GM18508 (cell line): ENCODE measurements around the gene KLC4.
"Not testable (repeated sequence)": the region's sequence is repeated elsewhere in the genome, so short reads cannot be mapped to it uniquely, and the experiment has no call there.

Experiments used
- ATAC-seq: cut with Tn5 transposase; IDR thresholded peaks from one replicate; pipeline ENCODE4 v1.9.1; 2021; ENCODE audit warnings: moderate number of reproducible peaks; ENCODE audit not compliant: insufficient read depth, unreplicated experiment

Gene KLC4

DNA sequence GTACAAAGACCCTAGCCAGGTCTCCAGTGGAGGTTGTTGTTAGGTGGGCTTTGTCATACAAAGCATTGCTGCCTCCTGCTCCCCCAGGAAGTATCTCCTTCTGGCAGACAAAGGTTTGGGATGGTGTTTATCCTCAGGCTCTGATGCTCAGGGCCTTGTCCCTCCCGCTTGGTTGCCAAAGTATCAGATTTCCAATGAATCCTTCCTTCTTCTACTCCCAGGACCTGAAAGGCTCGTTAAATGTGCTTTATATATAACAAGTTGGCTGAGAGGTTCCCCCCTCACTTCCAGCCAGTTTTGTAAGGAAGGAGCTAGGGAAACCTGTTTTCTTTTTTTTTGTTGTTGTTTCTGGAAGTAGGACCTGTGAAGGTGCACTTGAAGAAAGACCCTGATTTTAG lies 31.1 kb downstream of the KLC4 start:
- no peak for ATAC-seq

DNA sequence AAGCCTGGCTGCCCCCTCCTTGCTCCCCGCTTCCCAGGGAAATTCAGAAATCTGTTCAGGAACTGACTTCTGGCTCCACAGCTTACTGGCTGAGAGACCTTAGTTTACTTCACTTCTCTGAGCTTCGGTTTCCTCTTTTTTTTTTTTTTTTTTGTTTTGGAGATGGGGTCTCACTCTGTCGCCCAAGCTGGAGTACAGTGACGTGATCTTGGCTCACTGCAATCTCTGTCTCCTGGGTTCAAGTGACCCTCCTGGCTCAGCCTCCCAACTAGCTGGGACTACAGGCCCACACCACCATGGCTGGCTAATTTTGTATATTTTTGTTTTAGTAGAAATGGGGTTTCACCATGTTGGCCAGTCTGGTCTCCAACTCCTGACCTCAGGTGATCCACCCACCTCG lies 31.6 kb downstream of the KLC4 start:
- ATAC-seq, result no peak

DNA sequence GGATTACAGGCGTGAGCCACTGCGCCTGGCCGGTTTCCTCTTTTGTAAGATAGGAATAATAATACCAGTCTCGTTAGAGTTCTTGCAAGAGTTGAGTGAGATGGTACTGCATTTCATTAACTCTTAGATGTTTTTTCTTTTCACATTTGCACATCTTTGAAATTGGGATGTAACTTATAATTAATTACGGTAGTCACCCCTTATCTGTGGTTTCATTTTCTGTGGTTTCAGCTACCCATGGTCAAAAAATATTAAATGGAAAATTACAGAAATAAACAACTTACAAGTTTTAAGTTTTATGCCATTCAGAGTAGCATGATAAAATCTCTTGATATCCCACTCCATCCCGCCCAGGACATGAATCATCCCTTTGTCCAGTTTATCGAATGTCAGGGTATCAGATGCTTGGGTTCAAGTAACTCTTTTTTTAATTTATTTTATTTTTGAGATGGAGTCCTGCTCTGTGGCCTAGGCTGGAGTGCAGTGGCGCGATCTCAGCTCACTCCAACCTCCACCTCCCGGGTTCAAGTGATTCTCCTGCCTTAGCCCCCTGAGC lies 32.1 kb downstream of the KLC4 start:
- no peak for ATAC-seq

DNA sequence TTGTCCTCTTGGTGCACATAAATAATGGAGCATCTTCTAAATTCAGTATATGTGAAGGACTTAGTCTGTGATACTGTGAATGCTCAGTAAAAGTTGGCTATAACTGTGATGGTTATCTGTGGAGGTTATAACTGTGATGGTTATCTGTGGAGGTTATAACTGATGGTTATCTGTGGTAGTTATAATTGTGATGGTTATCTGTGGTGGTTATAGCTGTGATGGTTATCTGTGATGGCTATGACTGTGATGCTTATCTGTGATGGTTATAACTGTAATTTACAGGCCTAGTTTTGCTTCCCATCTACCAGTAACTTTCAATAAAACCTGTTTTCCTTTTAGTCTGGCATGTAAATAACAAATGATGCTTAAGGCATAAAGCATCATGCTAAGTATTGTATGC lies 33.2 kb downstream of the KLC4 start:
- no peak for ATAC-seq

DNA sequence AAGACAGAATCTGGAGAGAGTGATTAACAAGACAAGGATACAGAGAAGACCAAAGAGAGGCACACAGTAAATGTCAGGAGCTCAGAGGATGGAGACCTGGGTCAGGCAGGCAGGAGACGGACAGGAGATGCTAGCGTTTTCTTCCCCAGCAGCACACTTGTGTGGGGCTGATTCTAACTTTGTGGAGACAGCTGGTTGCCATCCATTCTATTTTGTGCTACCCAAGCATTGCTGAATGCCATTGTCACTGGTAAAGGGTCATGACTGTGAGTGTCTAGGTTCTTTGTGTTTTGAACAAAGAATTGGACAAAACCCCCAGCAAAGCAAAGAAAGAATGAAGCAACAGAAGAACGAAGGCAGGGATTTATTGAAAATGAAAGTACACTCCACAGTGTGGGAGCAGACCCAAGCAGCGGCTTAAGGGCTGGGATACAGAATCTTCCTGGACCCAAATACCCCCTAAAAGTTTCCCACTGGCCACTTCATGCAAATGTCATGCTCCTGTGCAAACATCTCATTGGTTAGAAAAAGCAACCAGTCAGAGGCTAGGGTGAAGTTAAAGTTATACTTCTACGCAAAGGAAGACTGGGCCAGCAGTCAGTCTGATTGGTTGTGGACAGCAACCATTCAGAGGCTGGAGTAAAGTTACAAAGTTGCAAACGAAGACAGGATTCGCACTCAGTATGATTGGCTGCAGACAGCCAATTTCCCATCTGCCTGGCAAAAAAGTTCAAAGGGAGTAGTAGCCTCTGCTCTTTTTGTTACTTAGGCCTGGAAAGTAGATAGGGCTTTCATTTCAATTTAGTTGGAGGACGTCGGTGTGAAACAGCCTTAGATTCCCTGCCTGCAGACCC lies 34.2 kb downstream of the KLC4 start:
- ATAC-seq, result no peak

DNA sequence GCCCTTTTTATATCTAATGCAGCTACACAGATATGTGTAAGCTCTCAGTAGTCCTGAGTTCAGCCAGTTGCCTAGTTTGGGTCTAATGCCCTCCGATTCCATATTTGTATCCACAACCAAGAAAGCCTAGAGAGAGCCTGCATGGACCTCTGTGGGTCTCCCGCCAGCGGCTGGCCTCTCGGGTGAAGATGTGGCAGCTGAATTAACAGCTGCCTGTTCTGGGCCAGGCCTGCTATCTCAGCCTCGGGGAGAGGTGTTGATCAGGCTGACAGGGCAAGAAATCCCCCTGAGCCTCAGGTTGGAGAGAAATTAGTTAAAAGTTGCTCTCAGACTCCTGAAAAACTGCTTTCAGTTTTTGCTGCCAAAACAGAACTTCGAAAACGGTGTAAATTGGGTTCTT lies 36.5 kb downstream of the KLC4 start:
- no peak for ATAC-seq

DNA sequence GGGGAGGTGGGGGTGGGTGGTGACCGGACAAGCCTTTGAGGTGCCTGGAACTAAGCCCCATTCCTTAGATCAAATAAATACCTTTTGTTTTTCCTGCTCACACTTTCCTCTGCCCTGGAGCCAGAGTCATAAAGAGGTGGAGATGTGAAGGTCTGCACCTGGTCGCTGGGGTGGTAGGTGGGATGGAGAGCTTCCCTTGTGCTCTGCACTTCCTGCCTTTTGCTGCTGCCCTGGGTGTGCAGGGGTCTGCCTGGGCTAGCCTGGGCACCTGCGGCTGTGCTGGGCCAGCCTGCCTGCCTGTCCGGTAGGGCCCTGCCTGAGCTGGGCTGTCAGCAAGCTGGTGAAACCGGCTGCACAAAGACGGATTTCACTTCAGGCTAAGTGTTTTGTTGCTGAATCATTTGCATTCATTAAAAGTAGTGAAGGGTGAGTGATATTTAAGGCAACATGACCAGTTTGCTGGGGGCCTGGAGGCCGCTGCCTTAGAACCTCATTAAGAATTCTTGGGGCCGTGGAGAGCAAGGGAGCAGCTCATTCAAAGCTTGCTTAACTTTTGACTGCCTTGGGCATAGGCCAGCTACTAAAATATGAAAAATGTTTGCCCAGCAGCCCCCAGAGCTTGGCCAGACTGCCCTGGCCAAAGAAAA lies 37.1 kb downstream of the KLC4 start:
- ATAC-seq, result no peak

DNA sequence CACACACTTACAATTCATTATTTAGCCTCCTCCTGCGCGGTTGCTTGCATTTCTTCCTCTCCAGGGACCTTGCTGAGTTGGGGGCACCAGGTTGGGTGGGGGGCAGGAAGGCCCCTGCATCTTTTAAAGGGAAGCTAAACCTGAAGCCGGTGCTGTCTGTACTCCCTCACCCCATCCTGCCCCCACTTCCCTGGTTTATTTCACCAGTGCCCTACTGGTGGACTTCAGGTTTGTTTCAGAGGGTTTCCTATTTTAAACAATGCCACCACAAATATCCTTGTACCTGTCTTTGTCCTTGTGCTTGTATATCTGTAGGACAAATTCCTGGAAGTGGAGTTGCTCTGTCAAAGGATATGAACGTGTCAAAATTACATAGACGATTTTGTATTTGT lies 37.7 kb downstream of the KLC4 start:
- ATAC-seq, result no peak

DNA sequence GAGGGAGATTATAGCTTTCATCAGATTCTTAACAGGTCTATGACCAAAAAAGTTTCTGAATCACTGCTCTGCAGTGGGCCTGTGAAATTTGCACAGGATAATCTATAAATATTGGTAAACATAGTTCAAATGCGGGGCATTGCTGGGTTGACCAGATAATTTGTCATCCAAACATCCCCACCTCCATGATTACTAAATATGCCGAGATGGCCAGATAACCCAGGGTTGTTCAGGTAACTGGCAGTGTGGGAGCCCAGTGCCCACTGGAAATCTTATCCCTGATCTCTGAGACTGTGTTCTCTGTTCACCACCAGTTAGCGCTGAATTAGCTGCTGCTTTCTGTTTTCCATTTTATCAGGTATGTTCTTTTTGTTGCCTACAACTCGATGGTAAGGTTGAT lies 38.1 kb downstream of the KLC4 start:
- ATAC-seq, result no peak

DNA sequence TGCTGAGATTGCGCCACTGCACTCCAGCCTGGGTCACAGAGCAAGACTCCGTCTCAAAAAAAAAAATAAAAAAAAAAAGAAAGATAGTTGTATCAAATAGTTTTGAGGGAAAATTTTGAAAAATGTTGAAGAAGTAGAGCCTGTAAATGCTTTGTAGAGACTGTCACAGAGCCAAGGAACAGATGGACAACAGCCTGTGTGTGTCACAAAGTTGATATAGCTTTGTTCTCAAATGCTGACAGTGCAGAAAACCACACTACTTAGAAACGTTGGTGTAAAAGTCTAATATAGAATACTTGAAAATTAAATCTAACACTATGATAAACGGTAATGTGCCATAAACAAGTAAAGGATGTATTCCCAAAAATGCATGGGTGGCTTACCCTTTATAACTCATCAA lies 42.1 kb downstream of the KLC4 start:
- no peak for ATAC-seq

DNA sequence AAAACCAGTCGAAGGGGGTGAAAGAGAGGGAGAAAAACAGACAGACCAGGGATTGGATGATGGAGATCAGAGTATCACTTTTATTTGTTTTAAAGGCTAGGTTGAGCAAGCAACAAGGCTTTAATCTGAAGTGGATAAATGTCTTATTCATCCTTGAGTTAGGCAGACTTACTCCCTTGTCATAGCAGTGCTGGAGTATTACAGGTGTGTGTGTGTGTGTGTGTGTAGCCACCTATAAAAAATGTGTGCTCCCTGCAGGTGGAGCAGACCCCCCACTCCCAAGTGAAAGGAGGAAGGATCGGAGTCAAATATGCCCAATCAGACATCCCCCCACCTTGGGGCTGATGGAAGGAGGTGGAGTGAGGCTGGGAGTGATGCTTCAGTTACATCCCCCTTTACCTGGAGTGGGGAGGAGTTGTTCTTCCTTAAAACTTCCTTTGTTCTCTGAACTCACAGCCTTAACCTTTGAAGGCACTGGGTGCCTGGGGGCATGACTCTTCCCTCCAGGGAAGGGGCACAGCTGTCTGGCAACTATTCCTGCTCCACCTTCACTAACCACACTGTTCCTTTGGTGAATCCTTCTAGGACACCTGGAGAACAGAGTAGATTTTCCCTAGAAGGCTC lies 43.9 kb downstream of the KLC4 start:
- no peak for ATAC-seq

DNA sequence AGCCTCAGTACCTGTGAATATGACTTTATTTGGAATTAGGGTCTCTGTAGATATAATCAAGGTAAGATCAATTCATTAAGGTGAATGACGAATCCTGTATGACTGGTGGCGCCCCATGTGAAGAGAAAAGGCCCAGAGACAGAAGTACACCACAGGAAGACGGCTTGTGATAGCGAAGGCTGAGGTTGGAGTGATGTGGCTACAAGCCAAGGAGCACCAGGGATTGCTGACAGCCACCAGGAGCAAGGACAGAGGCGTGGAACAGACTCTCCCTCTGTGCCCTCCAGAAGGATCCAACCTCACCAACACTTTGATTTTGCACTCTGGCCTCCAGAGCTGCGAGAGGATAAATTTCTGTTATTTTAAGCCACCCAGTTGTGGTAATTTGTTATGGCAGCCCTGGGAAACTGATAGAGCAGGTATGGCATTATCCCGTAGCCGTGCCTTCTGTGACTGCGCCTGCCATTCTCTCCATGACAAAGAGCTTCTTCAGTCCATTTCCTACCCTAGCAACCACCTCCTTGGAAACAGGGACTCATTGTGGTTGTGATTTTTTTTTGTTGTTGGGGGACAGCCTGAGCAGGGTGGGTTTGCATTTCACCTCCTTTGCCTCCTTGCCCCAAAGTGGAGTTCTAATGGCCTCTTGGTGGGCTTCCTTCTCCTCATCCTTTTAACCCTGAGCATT lies 46.2 kb downstream of the KLC4 start:
- no peak for ATAC-seq

DNA sequence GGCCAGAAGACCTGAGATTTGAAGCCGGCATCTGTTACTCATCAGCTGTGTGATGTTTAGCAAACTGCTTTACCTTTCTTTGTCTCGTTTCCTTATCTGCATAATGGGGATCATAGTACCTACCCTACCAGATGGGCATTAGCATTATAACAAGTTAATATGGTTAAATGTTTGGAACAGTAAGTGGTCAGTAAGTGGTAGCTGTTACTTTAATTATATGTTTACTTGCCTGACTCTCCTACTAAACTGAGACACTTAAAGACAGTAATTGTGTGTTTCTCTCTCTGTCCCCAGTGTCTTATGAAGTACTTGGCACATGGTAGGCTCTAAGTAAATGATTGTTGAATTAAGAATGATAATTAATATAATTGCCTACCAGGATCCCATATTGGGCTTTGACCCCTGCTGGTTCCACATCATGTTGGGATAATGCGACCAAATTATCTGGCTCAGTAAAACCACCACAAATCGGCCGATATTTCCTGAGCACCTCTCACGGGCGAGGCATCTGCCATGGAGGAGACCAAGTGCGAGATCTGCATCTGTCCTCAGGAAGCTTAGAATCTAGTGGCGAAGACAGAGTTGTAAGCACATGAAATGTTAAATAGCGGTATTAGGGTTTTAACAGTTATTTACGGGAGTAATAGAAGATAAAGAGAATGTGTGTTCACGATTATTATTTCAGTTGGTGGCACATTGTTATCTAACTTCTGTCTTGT lies 48.1 kb downstream of the KLC4 start:
- ATAC-seq, result no peak

DNA sequence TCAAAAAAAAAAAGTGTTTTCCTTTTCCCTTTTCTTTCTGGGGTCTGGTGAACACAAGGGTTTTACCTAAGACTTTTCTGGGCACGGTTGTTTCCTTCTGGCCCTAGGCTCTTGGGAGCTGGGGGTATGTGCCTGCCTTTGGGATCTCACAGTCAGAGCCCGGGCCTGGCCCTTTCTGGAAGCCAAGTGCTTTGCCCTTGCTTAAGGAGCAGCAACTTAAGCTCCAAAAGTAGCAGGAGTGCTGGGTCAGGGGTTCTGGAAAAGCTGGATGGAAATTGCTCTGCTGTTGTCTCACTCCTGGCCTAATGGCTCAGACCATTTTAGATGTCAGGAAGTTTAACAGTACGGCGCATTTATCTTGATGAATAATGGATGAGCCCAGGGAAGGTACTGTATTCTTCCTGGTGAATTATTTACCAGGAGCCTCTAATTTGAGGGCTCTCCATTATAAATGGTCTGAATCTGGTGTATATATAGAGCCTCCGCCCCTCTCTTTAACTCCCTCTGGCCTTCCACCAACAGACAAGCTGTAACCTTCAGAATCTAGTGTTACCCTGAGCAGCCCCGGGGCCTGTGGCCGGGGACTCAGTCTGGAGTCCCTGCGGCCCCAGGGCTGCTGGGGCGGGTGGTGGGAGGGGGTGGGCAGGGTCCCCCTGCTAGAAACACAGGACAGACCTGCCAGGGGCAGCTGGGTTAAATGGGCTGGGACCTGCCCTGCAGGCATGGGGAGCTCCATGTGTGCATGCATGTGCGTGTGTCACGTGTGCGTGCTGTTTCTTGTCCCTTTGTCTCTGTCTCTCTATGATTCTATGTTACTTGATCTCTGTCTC lies 54.2 kb downstream of the KLC4 start:
- ATAC-seq, result no peak

DNA sequence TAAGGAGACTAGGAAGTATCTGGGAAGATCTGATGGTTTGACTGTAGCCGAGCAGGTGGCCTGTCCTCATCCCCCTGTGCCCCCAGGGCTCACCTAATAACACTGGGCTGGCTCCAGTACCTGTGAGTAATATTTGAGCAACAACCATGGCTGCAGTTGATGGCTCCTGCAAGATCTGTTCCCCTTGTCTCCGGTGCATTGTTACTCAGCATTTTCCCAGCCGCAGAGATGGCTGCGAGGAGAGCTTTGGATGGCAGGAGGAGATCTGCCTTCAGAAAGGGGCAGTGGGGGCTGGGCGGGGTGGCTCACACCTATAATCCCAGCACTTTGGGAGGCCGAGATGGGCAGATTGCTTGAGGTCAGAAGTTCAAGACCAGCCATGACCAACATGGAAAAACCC lies 55.9 kb downstream of the KLC4 start:
- ATAC-seq, result no peak

DNA sequence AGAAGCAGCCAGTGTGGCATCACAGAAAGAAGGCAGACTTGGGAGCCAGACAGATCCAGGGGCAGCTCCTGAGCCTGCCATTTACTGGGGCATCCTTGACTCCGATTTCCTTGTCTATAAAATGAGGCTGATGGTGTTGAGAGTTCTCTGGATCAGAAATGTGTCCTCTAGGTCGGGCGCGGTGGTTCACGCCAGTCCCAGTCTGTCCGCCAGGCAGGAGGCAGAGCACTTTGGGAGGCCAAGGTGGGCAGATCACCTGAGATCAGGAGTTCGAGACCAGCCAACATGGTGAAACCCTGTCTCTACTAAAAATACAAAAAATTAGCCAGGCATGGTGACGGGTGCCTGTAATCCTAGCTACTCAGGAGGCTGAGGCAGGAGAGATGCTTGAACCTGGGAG lies 58.0 kb downstream of the KLC4 start:
- not testable (repeated sequence) for ATAC-seq

DNA sequence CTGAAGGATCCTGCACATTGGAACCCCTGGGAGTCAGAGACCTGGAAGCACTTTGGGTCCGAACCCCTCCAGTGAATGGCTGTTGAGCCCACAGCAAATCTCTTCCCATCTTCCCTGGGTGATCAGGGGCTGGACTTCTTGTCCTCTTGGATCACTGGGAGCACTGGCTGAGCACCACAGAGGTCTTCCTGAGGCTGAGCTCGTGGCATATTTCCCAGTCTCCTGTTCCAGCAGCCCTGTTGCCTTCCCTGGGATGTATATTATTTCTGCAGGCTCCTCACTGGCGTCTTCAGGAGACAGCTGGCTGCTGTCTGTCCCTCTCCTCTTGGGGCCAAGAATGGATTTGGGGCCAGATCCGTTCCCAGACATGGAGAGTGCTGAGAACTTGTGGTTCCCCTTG lies 60.1 kb downstream of the KLC4 start:
- no peak for ATAC-seq

DNA sequence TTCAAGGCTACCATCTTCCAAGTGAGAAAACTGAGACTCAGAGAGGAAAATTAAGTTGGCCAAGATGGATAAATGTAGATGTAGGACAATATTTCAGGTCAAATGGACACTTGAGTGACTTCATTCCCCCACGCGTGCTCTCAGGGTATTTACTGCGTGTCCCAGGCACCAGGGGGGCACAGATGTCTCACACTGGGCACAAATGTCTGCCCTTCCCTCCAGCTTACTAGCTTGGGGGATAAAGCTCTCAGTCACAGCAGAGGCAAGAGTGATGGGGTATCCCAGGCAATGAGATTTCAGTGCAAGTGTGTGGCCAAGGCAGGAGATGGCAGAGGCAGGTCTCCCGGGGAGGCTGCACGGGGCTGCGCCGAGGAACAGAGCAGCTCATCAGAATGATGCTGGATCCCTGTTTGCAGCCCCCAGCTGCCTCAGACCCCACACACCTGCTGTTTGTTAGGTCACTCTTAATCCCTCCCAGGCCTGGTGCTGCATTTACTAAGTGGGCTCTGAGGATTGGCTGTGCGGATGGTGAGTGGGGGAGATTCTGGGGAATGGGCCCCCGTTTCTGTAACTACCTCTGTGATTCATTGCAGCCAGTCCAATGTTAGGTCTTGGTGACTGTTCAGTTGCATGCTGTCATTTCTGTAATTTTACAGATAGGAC lies 60.8 kb downstream of the KLC4 start:
- no peak for ATAC-seq
